Measurements from ENCODE around the gene TEX52.

TEX52 gene

GRCh38 chr12:2833327-2833726 lies 23.5 kb downstream of the TEX52 start:
- Histone ChIP-seq H3K36me3 (replicated peaks) (peaks cover 1% of the 10 kb centered on the region), H3K27ac (no peak overlapping the region), H3K4me3 (ENCODE audit: low read depth, low read length) (no peak overlapping the region), H3K27me3 (replicated peaks) (no peaks in the 10 kb centered on the region)
- DNase-seq, result no peak
- in situ Hi-C loops (cut with HindIII; ENCODE audit: low pct_ligation_motif_present, low sequenced_read_pairs), result no loop called here
- TF ChIP-seq, protein P1, sequence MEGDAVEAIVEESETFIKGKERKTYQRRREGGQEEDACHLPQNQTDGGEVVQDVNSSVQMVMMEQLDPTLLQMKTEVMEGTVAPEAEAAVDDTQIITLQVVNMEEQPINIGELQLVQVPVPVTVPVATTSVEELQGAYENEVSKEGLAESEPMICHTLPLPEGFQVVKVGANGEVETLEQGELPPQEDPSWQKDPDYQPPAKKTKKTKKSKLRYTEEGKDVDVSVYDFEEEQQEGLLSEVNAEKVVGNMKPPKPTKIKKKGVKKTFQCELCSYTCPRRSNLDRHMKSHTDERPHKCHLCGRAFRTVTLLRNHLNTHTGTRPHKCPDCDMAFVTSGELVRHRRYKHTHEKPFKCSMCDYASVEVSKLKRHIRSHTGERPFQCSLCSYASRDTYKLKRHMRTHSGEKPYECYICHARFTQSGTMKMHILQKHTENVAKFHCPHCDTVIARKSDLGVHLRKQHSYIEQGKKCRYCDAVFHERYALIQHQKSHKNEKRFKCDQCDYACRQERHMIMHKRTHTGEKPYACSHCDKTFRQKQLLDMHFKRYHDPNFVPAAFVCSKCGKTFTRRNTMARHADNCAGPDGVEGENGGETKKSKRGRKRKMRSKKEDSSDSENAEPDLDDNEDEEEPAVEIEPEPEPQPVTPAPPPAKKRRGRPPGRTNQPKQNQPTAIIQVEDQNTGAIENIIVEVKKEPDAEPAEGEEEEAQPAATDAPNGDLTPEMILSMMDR (IDR thresholded peaks at IDR 0.05; ENCODE audit: low read depth, low read length, missing control alignments), result no peak

DNA sequence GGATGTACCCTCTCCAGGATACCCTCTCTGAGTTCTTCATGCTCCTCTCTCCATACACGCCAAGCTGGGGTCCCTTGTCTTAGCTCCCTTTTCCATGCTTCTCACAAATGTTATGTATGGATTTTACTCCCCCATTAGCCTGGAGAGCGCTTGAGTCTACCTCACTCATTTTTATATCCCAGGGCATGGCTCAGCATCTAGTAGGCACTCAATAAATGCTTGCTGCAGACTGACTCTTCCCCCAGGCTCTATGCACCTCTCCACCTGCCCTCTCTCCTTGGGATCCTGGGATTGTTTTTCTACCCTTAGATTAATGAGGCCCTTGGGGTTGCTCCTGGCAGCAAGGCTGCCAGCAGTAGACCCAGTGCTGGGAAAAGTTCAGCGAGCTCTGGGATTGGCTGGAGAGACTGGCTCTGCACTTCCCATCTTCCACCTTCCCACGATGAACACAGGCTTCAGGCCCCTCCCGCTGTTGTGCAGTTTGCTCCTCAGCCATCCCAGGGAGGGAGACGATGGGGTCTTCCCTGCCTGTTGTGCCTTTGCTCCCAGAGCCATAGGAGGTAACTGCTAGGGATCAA lies 24.2 kb downstream of the TEX52 start:
- in situ Hi-C loops (cut with HindIII; ENCODE audit: low pct_ligation_motif_present, low sequenced_read_pairs), result no loop called here
- H3K27me3 ChIP-seq (replicated peaks), result no peaks in the 10 kb centered on the region
- no peak overlapping the region for H3K4me3 ChIP-seq (ENCODE audit: low read depth, low read length)
- TF ChIP-seq, protein P1 (IDR thresholded peaks at IDR 0.05; ENCODE audit: low read depth, low read length, missing control alignments), result no peak
- no peak for DNase-seq
- H3K27ac ChIP-seq, result no peak overlapping the region
- peaks cover 5% of the 10 kb centered on the region for H3K36me3 ChIP-seq (replicated peaks)

GRCh38 chr12:2829275-2829674 lies 27.6 kb downstream of the TEX52 start:
- peaks cover 23% of the 10 kb centered on the region for H3K36me3 ChIP-seq (replicated peaks)
- TF ChIP-seq, protein P1 (IDR thresholded peaks at IDR 0.05; ENCODE audit: low read depth, low read length, missing control alignments), result no peak
- in situ Hi-C loops (cut with HindIII; ENCODE audit: low pct_ligation_motif_present, low sequenced_read_pairs), result no loop called here
- H3K4me3 ChIP-seq (ENCODE audit: low read depth, low read length), result no peak overlapping the region
- no peaks in the 10 kb centered on the region for H3K27me3 ChIP-seq (replicated peaks)
- DNase-seq, result no peak
- no peak overlapping the region for H3K27ac ChIP-seq

GRCh38 chr12:2826721-2827515 lies 29.9 kb downstream of the TEX52 start:
- H3K36me3 ChIP-seq (replicated peaks), result peaks cover 44% of the 10 kb centered on the region
- DNase-seq, result peak; percentile 44
- in situ Hi-C loops (cut with HindIII; ENCODE audit: low pct_ligation_motif_present, low sequenced_read_pairs), result no loop called here
- no peak overlapping the region for H3K27ac ChIP-seq
- TF ChIP-seq, protein P1 (IDR thresholded peaks at IDR 0.05; ENCODE audit: low read depth, low read length, missing control alignments), result no peak
- no peak overlapping the region for H3K4me3 ChIP-seq (ENCODE audit: low read depth, low read length)
- H3K27me3 ChIP-seq (replicated peaks), result no peaks in the 10 kb centered on the region

DNA sequence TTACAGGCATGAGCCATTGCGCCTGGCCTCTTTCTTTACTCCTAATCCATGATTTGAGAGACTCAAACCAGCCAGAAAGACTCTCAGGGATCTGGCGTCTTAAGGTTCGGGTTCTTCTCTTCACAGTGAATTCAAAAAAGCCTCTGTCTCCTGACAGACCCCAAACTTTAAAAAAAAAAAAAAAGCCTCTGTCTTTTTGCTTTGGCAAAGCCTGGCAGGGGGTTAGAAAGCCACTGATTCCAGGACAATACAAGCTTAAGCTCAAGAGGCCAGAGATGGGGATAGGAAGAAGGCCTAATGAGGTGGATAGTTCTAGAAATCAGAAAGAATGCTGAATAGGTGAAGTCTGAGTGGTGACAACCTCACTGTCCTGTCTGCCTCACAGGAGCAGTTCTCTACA lies 30.8 kb downstream of the TEX52 start:
- in situ Hi-C loops (cut with HindIII; ENCODE audit: low pct_ligation_motif_present, low sequenced_read_pairs), result no loop called here
- Histone ChIP-seq H3K27ac (no peak overlapping the region), H3K36me3 (replicated peaks) (peaks cover 49% of the 10 kb centered on the region), H3K4me3 (ENCODE audit: low read depth, low read length) (no peak overlapping the region), H3K27me3 (replicated peaks) (no peaks in the 10 kb centered on the region)
- TF ChIP-seq, protein P1 (IDR thresholded peaks at IDR 0.05; ENCODE audit: low read depth, low read length, missing control alignments), result no peak
- DNase-seq, result no peak
